HL-60 (cell line): Measurements from ENCODE around the gene BIRC7.

ENCODE experiments used
- CTCF ChIP-seq: IDR thresholded peaks from one replicate; pipeline ENCODE4 v1.5.1; 2011; ENCODE audit warnings: low read length, control low read depth, inconsistent platforms; ENCODE audit not compliant: insufficient read depth
- POLR2AphosphoS5 ChIP-seq: IDR thresholded peaks from 2 replicates; pipeline ENCODE4 v1.6.1; 2012; ENCODE audit warnings: low read depth
- REST ChIP-seq: IDR thresholded peaks from 2 replicates; pipeline ENCODE4 v1.6.1; 2012; ENCODE audit warnings: low read depth; ENCODE audit not compliant: insufficient replicate concordance

- TF ChIP-seq CTCF (no peak), POLR2AphosphoS5 (no peak), REST (no peak)
Measured at GRCh38 chr20:63228806-63229205, 6.9 kb upstream of the BIRC7 start.
